ENCODE data around the gene FARSA. TPM values are rescaled to one million over a fixed set of nuclear protein-coding genes. Genes with fewer than 3 reads are reported as not detected.

The FARSA gene
- total and polyA plus RNA-seq, 2 of the 13 experiments (the other 11 are each of a cell fraction or from before 2014, with no cell fraction given): 25.9 to 72.0 TPM

DNA sequence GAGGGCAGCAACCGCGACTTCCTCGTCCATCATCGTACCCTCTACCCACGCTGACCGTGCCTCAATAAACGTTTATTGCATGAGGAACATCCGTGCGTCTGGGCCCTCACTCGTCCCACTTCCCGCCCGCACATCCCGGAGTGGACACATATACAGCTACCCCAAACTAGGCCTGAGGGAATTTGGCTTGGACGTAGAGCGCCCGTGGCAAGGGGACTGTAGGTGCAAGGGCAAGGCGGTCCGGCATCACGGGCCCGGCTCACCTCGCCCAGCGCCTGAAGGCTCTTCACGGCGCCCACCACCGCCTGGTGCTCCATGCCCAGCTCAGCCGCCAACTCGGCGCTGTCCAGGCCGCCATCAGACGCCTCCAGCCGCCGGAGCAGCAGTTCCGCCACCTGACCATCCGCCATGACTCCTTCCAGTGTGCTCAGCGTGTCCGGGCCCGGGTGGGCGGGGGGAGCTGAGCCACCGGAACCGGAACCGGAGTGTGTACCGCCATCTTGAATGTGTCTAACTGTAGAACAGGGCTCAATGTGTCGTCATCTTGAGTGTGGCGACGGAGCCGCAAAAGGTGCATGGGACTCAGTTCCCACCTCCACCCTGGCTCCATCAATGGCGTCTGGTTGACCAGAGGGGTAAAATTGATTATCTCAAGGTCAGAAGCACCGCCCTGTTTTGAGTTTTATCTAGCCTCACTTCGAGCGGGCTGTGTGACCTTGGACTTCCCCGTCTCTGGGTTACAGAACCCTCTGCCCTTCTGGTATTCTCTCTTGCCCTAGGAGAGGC is at the start of gene FARSA (continued):
- TF ChIP-seq, protein P1, sequence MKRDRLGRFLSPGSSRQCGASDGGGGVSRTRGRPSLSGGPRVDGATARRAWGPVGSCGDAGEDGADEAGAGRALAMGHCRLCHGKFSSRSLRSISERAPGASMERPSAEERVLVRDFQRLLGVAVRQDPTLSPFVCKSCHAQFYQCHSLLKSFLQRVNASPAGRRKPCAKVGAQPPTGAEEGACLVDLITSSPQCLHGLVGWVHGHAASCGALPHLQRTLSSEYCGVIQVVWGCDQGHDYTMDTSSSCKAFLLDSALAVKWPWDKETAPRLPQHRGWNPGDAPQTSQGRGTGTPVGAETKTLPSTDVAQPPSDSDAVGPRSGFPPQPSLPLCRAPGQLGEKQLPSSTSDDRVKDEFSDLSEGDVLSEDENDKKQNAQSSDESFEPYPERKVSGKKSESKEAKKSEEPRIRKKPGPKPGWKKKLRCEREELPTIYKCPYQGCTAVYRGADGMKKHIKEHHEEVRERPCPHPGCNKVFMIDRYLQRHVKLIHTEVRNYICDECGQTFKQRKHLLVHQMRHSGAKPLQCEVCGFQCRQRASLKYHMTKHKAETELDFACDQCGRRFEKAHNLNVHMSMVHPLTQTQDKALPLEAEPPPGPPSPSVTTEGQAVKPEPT (CRISPR knock-in tag; IDR thresholded peaks at IDR 0.05; ENCODE audit: low read depth): no peak
- TF ChIP-seq SALL2 (CRISPR knock-in tag; IDR thresholded peaks at IDR 0.05) (no peak; the same call in 1 of the 2 replicates), ZFP37 (CRISPR knock-in tag; IDR thresholded peaks at IDR 0.05; ENCODE audit: borderline replicate concordance) (no peak), ZNF552 (CRISPR knock-in tag; IDR thresholded peaks at IDR 0.05; ENCODE audit: borderline replicate concordance) (no peak), BHLHE40 (IDR thresholded peaks at IDR 0.05; ENCODE audit: low read length) (no peak; the same call in 1 of the 2 replicates), ZNF280B (CRISPR knock-in tag; IDR thresholded peaks at IDR 0.05; ENCODE audit: borderline replicate concordance) (peak; percentile 84), ZBTB42 (CRISPR knock-in tag; IDR thresholded peaks at IDR 0.05) (no peak), REL (CRISPR knock-in tag; conservative IDR thresholded peaks at IDR 0.05) (0 out of 2 replicates have a peak, but pooled peaks have one; percentile 32), SMAD1 (CRISPR knock-in tag; IDR thresholded peaks at IDR 0.05; ENCODE audit: borderline replicate concordance, low read depth) (0 out of 2 replicates have a peak, but pooled peaks have one; percentile 91), ZNF562 (CRISPR knock-in tag; IDR thresholded peaks at IDR 0.05; ENCODE audit: borderline replicate concordance) (no peak), NFYB (CRISPR knock-in tag; IDR thresholded peaks at IDR 0.05) (peak; percentile 47), ZBTB43 (CRISPR knock-in tag; conservative IDR thresholded peaks at IDR 0.05) (no peak), PCBP2 (optimal IDR thresholded peaks at IDR 0.05; ENCODE audit: low read depth, low read length, poor library complexity, severe bottlenecking) (no peak), SMC3 (IDR thresholded peaks at IDR 0.05; ENCODE audit: low read length) (no peak), POLR2AphosphoS5 (IDR thresholded peaks at IDR 0.05; ENCODE audit: low read depth, low read length) (peak; percentile 92), ZMYM3 (CRISPR knock-in tag; IDR thresholded peaks at IDR 0.05) (peak; percentile 52; the same call in 1 of the 2 replicates), ZNF629 (CRISPR knock-in tag; conservative IDR thresholded peaks at IDR 0.05) (no peak), IRF2 (CRISPR knock-in tag; IDR thresholded peaks at IDR 0.05) (peak; percentile 89), HOXA9 (CRISPR knock-in tag; IDR thresholded peaks at IDR 0.05; ENCODE audit: borderline replicate concordance) (peak; percentile 46; the same call in 1 of the 2 replicates), PHB2 (IDR thresholded peaks at IDR 0.05; ENCODE audit: partially characterized antibody) (no peak)

Measured in HepG2 (cell line).